DND-41 (cell line): Measurements from ENCODE around the gene ISG20L2.
A peak's percentile ranks its signal among the peaks of the same experiment; 100 is the strongest.

Experiments used
- ATAC-seq: fragments of 200-7000 bp; cut with Tn5 transposase; 3 replicates; pipeline ENCODE4 v1.9.1; 2021; ENCODE audit warnings: low read depth; ENCODE audit not compliant: insufficient read depth
- DNase-seq: peaks from one replicate; pipeline ENCODE4 v3.0.0-alpha.2; 2020
- H2AFZ ChIP-seq: 2 replicates; pipeline ENCODE4 v1.6.0; 2012; ENCODE audit warnings: low read depth, low read length
- H3K27ac ChIP-seq: 2 replicates; pipeline ENCODE4 v1.5.1; 2012; ENCODE audit warnings: low read length, inconsistent platforms
- H3K27me3 ChIP-seq: fragments of 200-600 bp; sonication (generic); 2 replicates; pipeline ENCODE4 v1.6.0; 2012; ENCODE audit warnings: low read length, mild to moderate bottlenecking, inconsistent platforms; ENCODE audit not compliant: insufficient read depth, poor library complexity
- H3K36me3 ChIP-seq: 2 replicates; pipeline ENCODE4 v1.5.1; 2012; ENCODE audit warnings: low read length, inconsistent platforms; ENCODE audit not compliant: insufficient read depth
- H3K4me1 ChIP-seq: 2 replicates; pipeline ENCODE4 v1.5.1; 2012; ENCODE audit warnings: mild to moderate bottlenecking, low read length; ENCODE audit not compliant: insufficient read depth
- H3K4me2 ChIP-seq: 2 replicates; pipeline ENCODE4 v1.6.0; 2012; ENCODE audit warnings: mild to moderate bottlenecking, moderate library complexity, low read length, inconsistent platforms; ENCODE audit not compliant: insufficient read depth
- H3K4me3 ChIP-seq, 2 experiments: fragments of 200-600 bp in 1 of 2; shearing (Covaris generic) in 1 of 2; 2 replicates each; pipeline ENCODE4 v1.5.1; 2012 to 2016; ENCODE audit warnings: inconsistent platforms in 2 of 2, low read length in 2 of 2, mild to moderate bottlenecking in 2 of 2, low read depth in 1 of 2, moderate library complexity in 1 of 2
- H3K79me2 ChIP-seq: 2 replicates; pipeline ENCODE4 v1.6.0; 2012; ENCODE audit warnings: low read length, inconsistent platforms; ENCODE audit not compliant: insufficient read depth
- H3K9ac ChIP-seq: 2 replicates; pipeline ENCODE4 v1.6.0; 2012; ENCODE audit warnings: low read depth, mild to moderate bottlenecking, inconsistent platforms, low read length, moderate library complexity
- H3K9me3 ChIP-seq: 2 replicates; pipeline ENCODE4 v1.5.1; 2012; ENCODE audit warnings: low read length, moderate library complexity, mild to moderate bottlenecking, inconsistent platforms; ENCODE audit not compliant: insufficient read depth, severe bottlenecking
- H4K20me1 ChIP-seq: 2 replicates; pipeline ENCODE4 v1.6.0; 2012; ENCODE audit warnings: low read length; ENCODE audit not compliant: insufficient read depth
- CTCF ChIP-seq: IDR thresholded peaks from 2 replicates; pipeline ENCODE4 v1.5.1; 2012; ENCODE audit warnings: borderline replicate concordance, low read length, moderate library complexity, mild to moderate bottlenecking; ENCODE audit not compliant: poor library complexity, severe bottlenecking; ENCODE audit errors: extremely low read depth
- EZH2 ChIP-seq: IDR thresholded peaks from 3 replicates; pipeline ENCODE4 v1.6.1; 2012; ENCODE audit warnings: borderline replicate concordance, low read depth, mild to moderate bottlenecking, moderate library complexity, low read length, inconsistent platforms; ENCODE audit not compliant: severe bottlenecking

Gene ISG20L2

GRCh38 chr1:156691191-156691590, 37.4 kb downstream of the ISG20L2 start:
- Histone ChIP-seq H2AFZ (no peak overlapping the region), H3K9me3 (no peaks in the 10 kb centered on the region), H3K4me1 (peaks cover 14% of the 10 kb centered on the region), H3K9ac (no peak overlapping the region), H4K20me1 (peaks cover 19% of the 10 kb centered on the region), H3K27ac (no peak overlapping the region), H3K36me3 (no peaks in the 10 kb centered on the region), H3K4me3 (no peak overlapping the region), H3K79me2 (no peaks in the 10 kb centered on the region), H3K27me3 (peaks cover 47% of the 10 kb centered on the region), H3K4me2 (no peak overlapping the region)
- no peak for ATAC-seq
- no peak for DNase-seq
- TF ChIP-seq CTCF (no peak), EZH2 (no peak)

DNA sequence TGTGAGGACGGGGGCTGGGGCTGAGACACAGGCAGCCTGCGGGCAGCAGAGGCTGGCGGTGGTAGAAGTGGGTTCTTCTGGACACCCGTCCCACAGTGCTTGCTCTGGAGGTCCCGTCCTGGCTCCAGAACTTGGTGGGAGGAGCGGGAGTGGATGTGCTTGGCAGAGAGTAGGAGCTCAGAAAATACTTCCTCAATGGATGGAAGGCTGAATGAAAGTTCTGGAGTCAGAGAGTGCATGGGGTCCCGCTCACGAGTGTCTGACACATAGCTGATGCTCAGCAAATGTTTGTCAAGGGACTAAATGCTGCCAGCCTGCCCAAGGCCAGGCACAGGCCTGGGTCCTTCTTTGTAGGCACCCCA, 37.9 kb downstream of the ISG20L2 start:
- TF ChIP-seq EZH2: no peak
- no peak for TF ChIP-seq CTCF
- H2AFZ ChIP-seq: no peak overlapping the region
- no peak overlapping the region for H3K9ac ChIP-seq
- no peaks in the 10 kb centered on the region for H3K9me3 ChIP-seq
- no peaks in the 10 kb centered on the region for H3K36me3 ChIP-seq
- no peak for DNase-seq
- ATAC-seq: no peak
- H3K4me3 ChIP-seq: no peak overlapping the region
- H4K20me1 ChIP-seq: peaks cover 19% of the 10 kb centered on the region
- H3K4me2 ChIP-seq: no peak overlapping the region
- no peaks in the 10 kb centered on the region for H3K79me2 ChIP-seq
- peaks cover 47% of the 10 kb centered on the region for H3K27me3 ChIP-seq
- H3K4me1 ChIP-seq: peaks cover 14% of the 10 kb centered on the region
- H3K27ac ChIP-seq: no peak overlapping the region

- H3K4me1 ChIP-seq: peaks cover 14% of the 10 kb centered on the region
- H3K9ac ChIP-seq: no peak overlapping the region
- H3K36me3 ChIP-seq: no peaks in the 10 kb centered on the region
- H3K27ac ChIP-seq: no peak overlapping the region
- TF ChIP-seq EZH2 (no peak), CTCF (peak; percentile 2)
- DNase-seq (no peak), ATAC-seq (no peak)
- H3K27me3 ChIP-seq: peaks cover 47% of the 10 kb centered on the region
- H3K4me2 ChIP-seq: no peak overlapping the region
- no peaks in the 10 kb centered on the region for H3K9me3 ChIP-seq
- H4K20me1 ChIP-seq: peaks cover 19% of the 10 kb centered on the region
- no peak overlapping the region for H3K4me3 ChIP-seq
- no peaks in the 10 kb centered on the region for H3K79me2 ChIP-seq
- no peak overlapping the region for H2AFZ ChIP-seq
These were observed 38.5 kb downstream of the ISG20L2 start for GRCh38 chr1:156689953-156690674.
